ENCODE results near the gene SPOPL. TPM values are rescaled to one million over a fixed set of nuclear protein-coding genes. Genes with fewer than 3 reads are reported as not detected.
"Not testable (repeated sequence)": the region's sequence is repeated elsewhere in the genome, so short reads cannot be mapped to it uniquely, and the experiment has no call there.

Gene SPOPL
- polyA plus RNA-seq (ENCODE audit: insufficient read length in 4 of 4) = 10 to 100 TPM; 24.9 to 29.6 (median 25.6) TPM

DNA sequence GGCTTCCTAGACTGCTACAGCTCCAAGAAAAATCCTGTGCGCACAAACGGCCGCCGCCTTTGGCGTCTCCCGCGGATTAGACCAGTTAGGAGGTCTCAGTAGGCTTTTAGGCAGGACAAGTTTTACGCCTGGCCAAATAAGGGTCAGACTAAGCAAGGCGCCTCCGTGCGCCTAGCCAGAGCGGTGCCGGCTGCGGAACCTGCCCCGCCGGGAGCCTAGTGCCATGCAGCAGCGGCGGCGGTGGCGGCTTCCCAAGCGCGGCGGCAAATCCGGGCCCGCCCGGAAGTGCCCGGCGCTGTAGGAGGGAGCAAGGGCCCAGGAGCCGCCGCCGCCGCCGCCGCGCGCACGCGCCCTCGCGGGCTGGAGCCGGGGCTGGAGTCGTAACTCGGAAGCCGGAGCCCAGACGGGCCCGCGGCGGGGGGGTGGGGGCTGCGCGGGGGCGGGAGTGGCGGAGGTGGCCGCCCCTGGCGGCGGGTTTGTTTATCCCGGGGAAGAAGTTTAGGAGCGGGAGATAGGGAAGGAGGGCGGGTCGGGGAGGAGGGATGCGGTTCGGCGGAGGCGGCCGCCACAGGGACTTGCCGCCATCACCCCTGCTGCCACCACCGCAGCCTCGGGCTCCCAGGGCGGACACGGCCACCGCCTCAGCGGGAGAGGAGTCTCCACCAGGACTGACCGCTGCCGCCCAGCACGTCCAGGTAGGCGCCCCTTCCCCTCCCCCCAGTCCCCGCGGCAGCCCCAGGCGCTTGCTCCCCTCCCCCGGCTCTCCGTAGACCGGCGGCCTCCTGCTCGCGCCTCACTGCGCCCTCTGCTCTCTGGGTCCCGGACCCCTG is at the start of gene SPOPL:
Gene SPOPL (plus strand): TSS at position 346 of the 830 bp plus-strand sequence. CDS start 48,447 bp downstream, outside the sequence.
- DNase-seq (ENCODE audit: low read depth in 4 of 4, low spot score in 2 of 4) = peak; percentile 62 to 86 (median 72)

GRCh38 chr2:138452324-138452723 is 49.2 kb upstream of the SPOPL start:
- DNase-seq (ENCODE audit: low read depth in 4 of 4, low spot score in 2 of 4) = no peak

GRCh38 chr2:138453815-138454214 is 47.8 kb upstream of the SPOPL start:
- no peak for DNase-seq (ENCODE audit: low read depth in 4 of 4, low spot score in 2 of 4)

DNA sequence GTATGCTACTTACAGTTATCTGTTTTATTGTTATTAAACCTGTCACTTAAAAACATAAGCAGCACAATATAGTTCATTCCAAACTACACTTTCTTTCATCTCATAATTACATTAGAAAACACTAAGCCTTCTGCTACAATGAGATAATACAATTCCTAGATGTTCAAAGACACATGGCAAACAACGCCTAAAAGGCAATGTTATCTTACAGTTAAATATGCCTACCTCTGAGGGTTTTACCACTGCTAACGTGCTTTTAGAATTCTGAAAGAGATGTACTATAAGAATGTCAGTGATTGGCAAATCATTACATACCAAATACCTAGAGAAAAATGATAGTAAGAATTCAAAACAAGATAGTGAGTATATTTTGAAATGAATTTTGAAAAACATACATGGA is 46.8 kb upstream of the SPOPL start:
- DNase-seq (ENCODE audit: low read depth in 4 of 4, low spot score in 2 of 4) = no peak

DNA sequence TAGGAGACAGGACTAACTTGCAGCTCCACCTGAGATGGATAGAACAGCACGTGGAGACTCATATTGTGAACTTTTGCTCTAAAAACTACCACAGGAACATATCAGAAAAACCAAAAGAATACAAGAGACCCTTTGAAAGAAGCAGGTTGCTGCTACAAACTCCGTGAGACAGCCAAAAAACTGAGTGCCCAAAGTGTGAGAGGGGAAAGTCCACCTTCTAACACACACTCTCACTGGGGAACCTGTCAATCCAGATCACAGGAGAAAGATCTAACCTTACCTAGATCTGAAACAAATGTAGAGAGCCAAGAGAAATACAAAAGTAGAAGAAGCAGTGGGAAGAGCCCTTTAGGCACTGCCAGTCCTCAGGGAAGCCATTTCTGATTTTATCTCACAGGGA is 46.3 kb upstream of the SPOPL start:
- no peak for DNase-seq (ENCODE audit: low read depth in 4 of 4, low spot score in 2 of 4)

- no peak for DNase-seq (ENCODE audit: low read depth in 4 of 4, low spot score in 2 of 4)
Measured at GRCh38 chr2:138455691-138456090, 45.9 kb upstream of the SPOPL start.

DNA sequence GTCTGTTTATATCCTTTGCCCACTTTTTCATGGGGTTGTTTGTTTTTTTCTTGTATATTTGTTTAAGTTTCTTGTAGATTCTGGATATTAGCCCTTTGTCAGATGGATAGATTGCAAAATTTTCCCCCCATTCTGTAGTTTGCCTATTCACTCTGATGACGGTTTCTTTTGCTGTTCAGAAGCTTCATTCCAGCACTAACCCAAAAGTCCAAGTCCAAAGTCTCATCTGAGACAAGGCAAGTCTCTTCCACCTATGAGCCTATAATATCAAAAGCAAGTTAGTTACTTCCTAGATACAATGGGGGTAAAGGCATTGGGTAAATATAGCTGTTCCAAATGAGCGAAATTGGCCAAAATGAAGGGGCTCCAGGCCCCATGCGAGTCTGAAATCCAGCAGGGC is 38.9 kb upstream of the SPOPL start:
- not testable (repeated sequence) for DNase-seq (ENCODE audit: low read depth in 4 of 4, low spot score in 2 of 4)

DNA sequence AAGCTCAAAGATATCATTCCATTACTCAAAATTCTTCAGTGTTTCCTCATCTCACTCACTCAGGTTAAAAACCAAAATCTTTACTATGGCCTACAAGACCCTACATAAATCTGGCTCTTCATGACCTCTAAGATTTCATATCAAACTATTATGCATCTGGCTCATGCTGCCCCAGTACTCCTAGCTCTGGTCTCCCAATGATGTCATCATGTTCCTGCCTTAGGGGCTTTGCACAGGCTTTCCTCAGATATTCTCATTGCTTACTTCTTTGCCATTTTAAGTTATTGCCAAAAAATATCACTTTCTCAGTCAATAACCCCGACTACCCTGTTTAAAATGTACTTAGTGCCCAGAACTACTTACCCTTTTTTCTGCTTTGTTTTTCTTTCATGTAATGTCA is 33.0 kb upstream of the SPOPL start:
- no peak for DNase-seq (ENCODE audit: low read depth in 4 of 4, low spot score in 2 of 4)

- no peak for DNase-seq (ENCODE audit: low read depth in 4 of 4, low spot score in 2 of 4)
Measured at GRCh38 chr2:138469411-138469810, 32.2 kb upstream of the SPOPL start.

DNA sequence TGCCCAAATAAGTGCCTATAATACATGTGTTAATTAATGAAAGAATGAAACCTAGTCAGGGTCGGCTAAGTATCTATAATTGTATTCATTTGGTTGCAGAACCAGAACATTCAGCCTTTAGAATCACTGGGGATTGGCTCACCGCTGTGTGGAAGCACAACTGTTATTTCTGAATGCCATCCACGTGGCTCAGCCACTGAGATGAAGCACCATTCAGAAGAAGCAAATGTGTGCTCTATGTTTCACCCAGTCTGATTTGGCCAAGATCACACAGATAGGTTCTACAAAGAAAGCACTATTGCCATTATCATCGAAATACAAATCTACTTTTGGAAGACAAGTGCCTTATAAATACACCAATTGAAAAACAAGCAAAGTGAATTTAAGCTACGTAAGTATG is 30.6 kb upstream of the SPOPL start:
- DNase-seq (ENCODE audit: low read depth in 4 of 4, low spot score in 2 of 4) = no peak

DNA sequence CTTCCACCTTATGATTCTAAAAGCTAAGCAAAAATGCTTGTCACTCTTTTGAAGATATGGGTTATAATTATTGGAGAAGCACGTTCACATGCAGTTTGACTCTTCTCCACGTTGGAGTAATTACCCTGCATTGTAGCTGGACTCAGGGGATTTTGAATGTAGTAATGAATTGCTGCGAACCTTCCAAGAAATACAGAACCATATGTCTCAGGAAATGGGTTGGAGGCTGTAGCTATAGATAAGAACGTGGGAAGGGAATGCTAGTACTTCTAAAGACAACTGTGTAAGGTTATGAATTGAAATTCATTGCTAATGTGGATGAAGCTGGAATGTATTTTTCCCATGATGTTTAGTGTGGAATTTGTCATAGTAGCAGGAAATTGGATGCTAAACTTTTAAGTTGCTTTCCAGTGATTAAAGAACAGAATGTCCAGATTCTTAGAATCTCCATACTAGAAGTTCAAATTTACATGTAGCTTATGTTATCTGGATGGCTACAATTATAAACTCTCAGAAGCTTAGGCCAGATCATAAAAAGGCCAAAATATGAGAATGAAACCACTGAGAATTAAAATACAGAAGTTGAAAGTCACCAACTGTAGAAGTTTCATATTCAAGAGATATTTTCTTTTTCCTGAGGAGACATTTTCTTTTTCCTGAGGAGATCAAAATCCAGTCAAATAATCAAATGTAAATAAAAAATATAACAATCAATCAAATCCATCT is 27.3 kb upstream of the SPOPL start:
- DNase-seq (ENCODE audit: low read depth in 4 of 4, low spot score in 2 of 4) = peak in 1 of 4 donors; percentile 7

GRCh38 chr2:138475277-138475776 is 26.2 kb upstream of the SPOPL start:
- DNase-seq (ENCODE audit: low read depth in 4 of 4, low spot score in 2 of 4) = no peak

DNA sequence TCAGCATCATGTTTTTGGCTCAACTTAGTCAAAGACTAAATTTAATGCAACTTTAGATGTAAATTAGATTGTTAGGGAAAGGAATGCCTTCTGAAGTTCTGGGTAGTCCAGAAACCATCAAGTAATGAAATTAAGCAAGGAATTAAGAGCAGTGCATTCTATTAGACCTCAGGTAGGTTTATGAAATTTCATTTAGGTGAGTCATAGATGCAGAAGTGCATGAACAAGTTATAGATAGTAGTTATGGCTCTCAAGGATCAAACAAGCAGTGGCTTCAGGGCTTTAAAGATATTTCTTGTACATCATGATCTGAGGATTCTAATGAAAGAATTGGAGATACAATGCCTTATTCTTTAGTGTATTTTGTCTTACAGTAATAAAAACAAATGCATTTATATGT is 25.4 kb upstream of the SPOPL start:
- DNase-seq (ENCODE audit: low read depth in 4 of 4, low spot score in 2 of 4) = no peak

DNA sequence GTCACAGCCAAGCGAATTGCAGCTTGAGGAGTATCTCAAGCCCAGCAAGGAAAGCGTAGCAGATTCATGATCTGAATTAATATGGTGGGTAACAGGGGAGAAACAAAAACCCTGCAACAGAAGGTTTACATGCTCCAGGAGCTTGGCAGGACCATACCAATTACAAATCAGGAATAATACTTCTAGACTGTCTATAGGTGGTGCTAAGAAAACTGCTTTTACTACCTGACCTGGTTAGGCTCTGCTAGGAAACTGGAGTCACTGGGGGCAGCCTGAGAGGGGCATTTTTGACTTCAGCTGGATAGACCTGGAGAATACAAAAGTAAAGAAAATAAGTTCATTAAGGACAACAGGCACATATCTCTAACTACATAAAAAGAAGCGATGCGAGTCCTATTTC is 24.6 kb upstream of the SPOPL start:
- no peak for DNase-seq (ENCODE audit: low read depth in 4 of 4, low spot score in 2 of 4)

DNA sequence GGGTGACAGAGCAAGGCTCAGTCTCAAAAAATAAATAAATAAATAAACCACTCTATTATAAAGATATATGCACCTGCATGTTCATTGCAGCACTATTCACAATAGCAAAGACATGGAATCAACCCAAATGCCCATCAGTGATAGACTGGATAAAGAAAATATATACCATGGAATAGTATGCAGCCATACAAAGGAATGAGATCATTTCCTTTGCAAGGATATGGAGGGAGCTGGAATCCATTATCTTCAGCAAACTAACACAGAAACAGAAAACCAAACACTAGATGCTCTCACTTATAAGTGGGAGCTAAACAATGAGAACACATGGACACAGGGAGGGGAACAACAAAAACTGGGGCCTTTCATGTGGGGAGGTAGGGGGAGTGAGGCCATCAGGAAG is 18.8 kb upstream of the SPOPL start:
- not testable (repeated sequence) for DNase-seq (ENCODE audit: low read depth in 4 of 4, low spot score in 2 of 4)

DNA sequence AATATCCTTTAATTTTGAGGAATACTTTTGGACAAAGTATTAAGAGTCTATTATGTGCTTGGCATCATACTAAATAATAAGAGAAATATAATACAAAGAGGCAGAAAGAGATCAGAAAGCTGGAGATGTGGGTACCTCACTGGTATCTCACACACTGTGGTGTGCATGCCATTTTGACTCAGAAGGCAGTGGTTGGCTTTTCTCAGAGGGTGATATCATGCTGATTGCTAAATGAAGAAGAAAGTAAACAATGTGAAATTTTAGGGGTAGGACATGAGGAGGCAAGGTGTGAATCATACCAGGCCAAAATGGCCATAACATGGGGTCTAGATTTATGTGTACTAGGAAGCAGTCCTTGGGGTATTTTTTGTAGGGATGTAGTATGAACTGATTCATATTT is 16.6 kb upstream of the SPOPL start:
- no peak for DNase-seq (ENCODE audit: low read depth in 4 of 4, low spot score in 2 of 4)

DNA sequence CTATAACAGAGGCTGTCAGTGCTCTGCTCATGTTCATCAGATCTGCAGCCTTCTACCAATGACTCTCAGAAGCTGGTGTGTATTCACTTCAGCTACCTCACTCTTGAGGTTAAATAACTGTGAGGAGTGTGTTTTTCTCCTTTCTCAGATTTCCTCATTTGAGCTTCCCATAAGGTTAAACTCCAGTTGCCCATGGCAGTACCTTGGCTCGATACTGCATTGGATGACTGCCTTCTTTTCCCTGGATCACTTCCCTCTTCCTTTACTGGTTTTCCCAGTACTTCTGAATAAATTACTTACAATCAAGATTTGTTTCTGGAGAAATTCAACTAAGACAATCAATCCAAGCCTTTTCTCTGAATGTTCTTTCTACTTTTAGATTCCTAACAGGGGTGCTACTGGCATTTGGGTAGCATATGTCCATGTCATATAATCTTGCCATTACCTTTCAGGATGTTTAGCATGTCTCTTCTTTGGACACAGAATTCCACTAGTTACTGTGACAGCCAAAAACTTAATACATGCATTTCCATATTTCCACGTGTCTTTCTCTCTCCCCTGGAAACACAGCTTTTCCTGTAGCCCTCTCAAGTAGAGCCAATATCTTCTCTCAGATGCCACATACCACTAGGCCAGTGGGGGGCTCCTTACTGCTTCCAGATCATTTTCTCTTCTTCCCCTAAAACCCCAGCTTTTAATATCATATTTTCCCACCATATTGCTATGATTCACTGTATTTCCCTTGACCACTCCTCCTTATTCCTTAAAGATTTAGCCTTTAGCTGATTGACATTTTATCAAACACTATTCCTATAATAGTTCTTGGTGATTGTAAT is 15.0 kb upstream of the SPOPL start:
- no peak for DNase-seq (ENCODE audit: low read depth in 4 of 4, low spot score in 2 of 4)

DNA sequence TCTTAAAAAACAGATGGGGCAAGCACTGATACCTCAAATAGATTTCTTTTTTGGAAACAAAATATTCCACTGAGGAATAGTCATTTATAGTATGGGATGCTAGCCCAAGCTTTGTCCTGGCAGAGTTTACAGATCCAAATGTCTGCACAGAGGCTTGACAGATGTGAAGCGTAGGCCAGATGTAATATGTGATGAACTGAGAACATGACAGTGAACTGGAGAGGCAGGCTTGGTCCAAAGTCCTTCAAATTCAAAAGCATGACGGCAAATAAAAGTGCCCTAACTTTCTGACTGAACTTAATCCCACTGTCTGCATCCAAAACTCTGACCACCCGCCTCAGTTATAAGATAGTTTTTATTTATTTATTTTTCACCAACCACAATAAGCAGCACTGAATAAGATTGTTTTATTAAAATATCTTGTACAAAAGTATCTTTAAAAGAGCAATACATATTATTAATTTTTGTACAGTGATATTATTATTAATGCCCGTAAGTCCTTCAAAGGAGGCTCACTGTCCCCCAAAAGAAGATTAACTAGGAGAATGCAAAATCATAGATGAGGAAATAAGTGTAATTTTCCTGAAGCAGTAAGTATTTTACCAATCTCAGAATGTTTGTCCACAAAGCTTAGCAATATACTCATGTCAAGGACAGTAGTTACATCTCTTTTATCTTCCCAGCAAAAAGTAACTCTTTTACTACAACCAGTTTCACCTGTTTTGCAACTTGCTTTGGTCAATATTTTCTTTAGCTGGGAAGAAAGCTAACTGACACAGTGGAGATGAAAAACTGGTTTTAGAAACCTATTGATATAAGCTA is 10.7 kb upstream of the SPOPL start:
- no peak for DNase-seq (ENCODE audit: low read depth in 4 of 4, low spot score in 2 of 4)

GRCh38 chr2:138491495-138491862 is 10.1 kb upstream of the SPOPL start:
- no peak for DNase-seq (ENCODE audit: low read depth in 4 of 4, low spot score in 2 of 4)

- no peak for DNase-seq (ENCODE audit: low read depth in 4 of 4, low spot score in 2 of 4)
Measured at GRCh38 chr2:138492160-138492559, 9.4 kb upstream of the SPOPL start.
